ENCODE results near the gene YRDC. TPM values are rescaled to one million over a fixed set of nuclear protein-coding genes. Genes with fewer than 3 reads are reported as not detected.

Gene YRDC
- total RNA-seq, 1 experiment from 2014 or later: 41.4 TPM

- H2AFZ ChIP-seq (ENCODE audit: low read depth, low read length, poor library complexity, severe bottlenecking): no peak overlapping the region
- no peak overlapping the region for H3K4me3 ChIP-seq (replicated peaks in 1 of 2; ENCODE audit: low read depth in 1 of 2, low read length in 2 of 2)
- H3K27ac ChIP-seq (ENCODE audit: low read depth, low read length): no peak overlapping the region
- no peaks in the 10 kb centered on the region for H4K20me1 ChIP-seq (ENCODE audit: insufficient read depth)
- TF ChIP-seq EZH2 (IDR thresholded peaks at IDR 0.05): no peak
- TF ChIP-seq POLR2AphosphoS5 (IDR thresholded peaks at IDR 0.05; ENCODE audit: low read depth, low read length): no peak
- TF ChIP-seq SP1 (IDR thresholded peaks at IDR 0.05; ENCODE audit: low read depth): no peak
- TF ChIP-seq ZBTB33 (IDR thresholded peaks at IDR 0.05; ENCODE audit: extremely low read depth, insufficient replicate concordance, low read length): no peak
- TF ChIP-seq TCF7L2 (IDR thresholded peaks at IDR 0.05; ENCODE audit: borderline replicate concordance, extremely low read depth, insufficient read depth, insufficient read length): no peak
- ChIA-PET CTCF (interaction anchor here (1.0 kb wide), 1 partner anchor 10 kb away, joined by 3 read pairs; no protein-coding TSS in a partner anchor), RAD21 (ENCODE audit: low non-redundant PET in 1 of 2, low total read pairs in 2 of 2, uncharacterized antibody in 2 of 2, unreplicated experiment in 2 of 2) (interaction anchor here in 1 of 2 experiments (0.6 kb wide), 1 partner anchor 9 kb away, joined by 3 read pairs; the partner anchor contains the start of gene EPHA10), POLR2A (no interaction called here)
- H3K9me3 ChIP-seq (ENCODE audit: control insufficient read depth in 1 of 2, insufficient read depth in 1 of 2, low read depth in 1 of 2, low read length in 2 of 2): no peaks in the 10 kb centered on the region
- H3K79me2 ChIP-seq (ENCODE audit: insufficient read depth, low read length): no peaks in the 10 kb centered on the region
- ATAC-seq: no peak
- H3K9ac ChIP-seq (ENCODE audit: low read length): no peak overlapping the region
- DNase-seq (ENCODE audit: low read depth, low spot score): no peak
- no peaks in the 10 kb centered on the region for H3K9me2 ChIP-seq (ENCODE audit: insufficient read depth)
- H3K36me3 ChIP-seq (ENCODE audit: control insufficient read depth in 1 of 2, insufficient read depth in 2 of 2, low read length in 2 of 2): no peaks in the 10 kb centered on the region
- peaks cover 5 to 23% of the 10 kb centered on the region in 2 experiments; a peak in 3 of 4 replicates for H3K4me1 ChIP-seq (ENCODE audit: control insufficient read depth in 1 of 2, insufficient read depth in 2 of 2, low read length in 2 of 2)
- H3K27me3 ChIP-seq (ENCODE audit: insufficient read depth, low read length): peaks cover 25% of the 10 kb centered on the region
- intact Hi-C loops (cut with micrococcal nuclease): no loop called here
- peak overlapping the region; percentile 29; the same call in 1 of the 2 replicates for H3K4me2 ChIP-seq (ENCODE audit: low read length)
- BruUV-seq (replicated peaks): no TSS peak
Measured at GRCh38 chr1:37755951-37756560, 52.0 kb downstream of the YRDC start.

DNA sequence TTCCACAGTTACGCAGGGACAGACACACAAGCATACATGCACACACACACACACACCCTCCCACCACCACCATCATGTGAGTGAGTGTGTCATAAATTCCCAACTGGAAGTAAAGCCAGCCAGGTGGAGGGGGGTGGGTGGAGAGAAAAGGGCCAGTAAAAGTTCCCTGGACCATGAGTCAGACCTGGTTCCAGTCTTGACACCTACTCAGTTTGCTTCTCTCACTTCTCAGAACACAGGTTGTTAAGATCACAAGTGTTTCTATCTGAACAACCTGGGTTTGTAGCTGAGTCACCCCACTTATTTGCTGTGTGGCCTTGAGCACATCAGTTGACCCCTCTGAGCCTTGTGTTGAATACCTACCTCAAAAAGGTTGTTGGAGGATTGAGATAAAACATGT is 52.7 kb downstream of the YRDC start:
- Histone ChIP-seq H3K27ac (ENCODE audit: low read depth, low read length) (no peak overlapping the region), H3K27me3 (ENCODE audit: insufficient read depth, low read length) (peaks cover 21% of the 10 kb centered on the region), H4K20me1 (ENCODE audit: insufficient read depth) (no peaks in the 10 kb centered on the region), H2AFZ (ENCODE audit: low read depth, low read length, poor library complexity, severe bottlenecking) (no peak overlapping the region), H3K9me3 (ENCODE audit: control insufficient read depth in 1 of 2, insufficient read depth in 1 of 2, low read depth in 1 of 2, low read length in 2 of 2) (no peaks in the 10 kb centered on the region), H3K36me3 (ENCODE audit: control insufficient read depth in 1 of 2, insufficient read depth in 2 of 2, low read length in 2 of 2) (no peaks in the 10 kb centered on the region), H3K79me2 (ENCODE audit: insufficient read depth, low read length) (no peaks in the 10 kb centered on the region), H3K4me1 (ENCODE audit: control insufficient read depth in 1 of 2, insufficient read depth in 2 of 2, low read length in 2 of 2) (peaks cover 5 to 23% of the 10 kb centered on the region in 2 experiments; a peak in 3 of 4 replicates), H3K4me3 (replicated peaks in 1 of 2; ENCODE audit: low read depth in 1 of 2, low read length in 2 of 2) (no peak overlapping the region), H3K4me2 (ENCODE audit: low read length) (peak overlapping the region; percentile 29; the same call in 1 of the 2 replicates), H3K9me2 (ENCODE audit: insufficient read depth) (no peaks in the 10 kb centered on the region), H3K9ac (ENCODE audit: low read length) (no peak overlapping the region)
- intact Hi-C loops (cut with micrococcal nuclease): no loop called here
- RAD21 ChIA-PET (ENCODE audit: low non-redundant PET in 1 of 2, low total read pairs in 2 of 2, uncharacterized antibody in 2 of 2, unreplicated experiment in 2 of 2): no interaction called here
- CTCF ChIA-PET: interaction anchor here (1.0 kb wide), 1 partner anchor 11 kb away, joined by 3 read pairs; no protein-coding TSS in a partner anchor
- no TSS peak for BruUV-seq (replicated peaks)
- POLR2A ChIA-PET: no interaction called here
- TF ChIP-seq EGR1 (IDR thresholded peaks at IDR 0.05; ENCODE audit: low read depth): 0 out of 2 replicates have a peak, but pooled peaks have one; percentile 15
- TF ChIP-seq EZH2 (IDR thresholded peaks at IDR 0.05): no peak
- no peak for ATAC-seq
- peak; percentile 6 for DNase-seq (ENCODE audit: low read depth, low spot score)

All from HCT116 (cell line).